Smooth muscle cell (in vitro differentiated cells): ENCODE data around the gene TEX29. TPM values are rescaled to one million over a fixed set of nuclear protein-coding genes. Genes with fewer than 3 reads are reported as not detected.

Experiments
- DNase-seq: peaks from one replicate; lab custom pipeline; 2025; ENCODE audit not compliant: unreplicated experiment; lab: John Stamatoyannopoulos, UW
- H2AFZ ChIP-seq: fragments of 200-600 bp; sonication (generic); 2 replicates; pipeline ENCODE4 v1.6.0; 2016; ENCODE audit warnings: antibody characterized with exemption, low read depth, mild to moderate bottlenecking
- H3F3A ChIP-seq: fragments of 200-600 bp; sonication (generic); 2 replicates; pipeline ENCODE4 v1.6.0; 2017; ENCODE audit warnings: antibody characterized with exemption, low read depth
- H3K27ac ChIP-seq: fragments of 200-600 bp; sonication (generic); 2 replicates; pipeline ENCODE4 v1.5.1; 2016; ENCODE audit warnings: low read depth, mild to moderate bottlenecking
- H3K27me3 ChIP-seq: fragments of 200-600 bp; sonication (generic); 2 replicates; pipeline ENCODE4 v1.6.1; 2016; ENCODE audit warnings: low read depth, mild to moderate bottlenecking
- H3K36me3 ChIP-seq: fragments of 200-600 bp; sonication (generic); 2 replicates; pipeline ENCODE4 v1.5.1; 2016; ENCODE audit warnings: low read depth
- H3K4me1 ChIP-seq: fragments of 200-600 bp; sonication (generic); 2 replicates; pipeline ENCODE4 v1.5.1; 2016; ENCODE audit warnings: low read depth
- H3K4me2 ChIP-seq: fragments of 200-600 bp; sonication (generic); 2 replicates; pipeline ENCODE4 v1.6.0; 2016; ENCODE audit warnings: mild to moderate bottlenecking
- H3K4me3 ChIP-seq: fragments of 200-600 bp; sonication (generic); 2 replicates; pipeline ENCODE4 v1.5.1; 2016; ENCODE audit warnings: mild to moderate bottlenecking
- H3K79me2 ChIP-seq: fragments of 200-600 bp; sonication (generic); 2 replicates; pipeline ENCODE4 v1.6.0; 2016; ENCODE audit warnings: low read depth, mild to moderate bottlenecking
- H3K9ac ChIP-seq: fragments of 200-600 bp; sonication (generic); 2 replicates; pipeline ENCODE4 v1.6.0; 2016; ENCODE audit warnings: low read depth
- H3K9me3 ChIP-seq: fragments of 200-600 bp; sonication (generic); replicated peaks from 2 replicates; pipeline ENCODE4 v1.5.1; 2016; ENCODE audit warnings: low read depth
- H4K20me1 ChIP-seq: fragments of 200-600 bp; sonication (generic); 2 replicates; pipeline ENCODE4 v1.6.0; 2016; ENCODE audit warnings: low read depth
- CTCF ChIP-seq: fragments of 200-600 bp; sonication (generic); IDR thresholded peaks from 2 replicates; pipeline ENCODE4 v1.5.1; 2017; ENCODE audit warnings: borderline replicate concordance, mild to moderate bottlenecking, antibody characterized with exemption; ENCODE audit not compliant: insufficient read depth, poor library complexity, severe bottlenecking
- WGBS: methylation state at CpG from one replicate; pipeline ENCODE4 v1.1.7; 2016; ENCODE audit warnings: low lambda C conversion rate; 5-methylcytosine and 5-hydroxymethylcytosine counted together
- polyA plus RNA-seq: library from polyadenylated mRNA; unstranded; fragments of >200 nt; fragmentation: Nextera tagmentation; extraction: Ambion mirVana; gene quantifications from 2 replicates; pipeline ENCODE4 v1.2.1, GENCODE V29; 2016
- total RNA-seq: library from RNA; depleted of rRNA; stranded (reverse); fragments of >200 nt; gene quantifications from 2 replicates; pipeline ENCODE4 v1.2.3, GENCODE V29; 2014

TEX29 gene
- total and polyA plus RNA-seq, 2 experiments from 2014 or later = 1.0 to 4.4 TPM

GRCh38 chr13:111304041-111304544 lies 16.3 kb upstream of the TEX29 start:
- H3K79me2 ChIP-seq = no peaks in the 10 kb centered on the region
- TF ChIP-seq CTCF = no peak
- H3K27ac ChIP-seq = no peak overlapping the region
- peaks cover 12% of the 10 kb centered on the region for H3K36me3 ChIP-seq
- no peak overlapping the region for H3K9ac ChIP-seq
- no peak overlapping the region for H3K4me3 ChIP-seq
- H3K9me3 ChIP-seq = no peaks in the 10 kb centered on the region
- no peak overlapping the region for H2AFZ ChIP-seq
- H3F3A ChIP-seq = no peaks in the 10 kb centered on the region
- H3K27me3 ChIP-seq = no peaks in the 10 kb centered on the region
- DNase-seq = no peak
- no peaks in the 10 kb centered on the region for H4K20me1 ChIP-seq
- WGBS = 98% methylated on average over 15 of the region's 15 CpGs
- H3K4me2 ChIP-seq = no peak overlapping the region
- no peaks in the 10 kb centered on the region for H3K4me1 ChIP-seq

- Histone ChIP-seq H3K4me1 (no peaks in the 10 kb centered on the region), H3K9me3 (no peaks in the 10 kb centered on the region), H3F3A (no peaks in the 10 kb centered on the region), H3K79me2 (no peaks in the 10 kb centered on the region), H3K4me2 (no peak overlapping the region), H3K27me3 (no peaks in the 10 kb centered on the region), H3K27ac (no peak overlapping the region), H3K4me3 (no peak overlapping the region), H2AFZ (no peak overlapping the region), H4K20me1 (no peaks in the 10 kb centered on the region), H3K36me3 (peaks cover 12% of the 10 kb centered on the region), H3K9ac (no peak overlapping the region)
- whole genome bisulfite sequencing = 99% methylated on average over 20 of the region's 20 CpGs
- TF ChIP-seq CTCF = no peak
- no peak for DNase-seq
These were observed 15.7 kb upstream of the TEX29 start for GRCh38 chr13:111304603-111305289.

GRCh38 chr13:111312944-111313590 lies 7.4 kb upstream of the TEX29 start:
- no peak overlapping the region for H2AFZ ChIP-seq
- no peak for TF ChIP-seq CTCF
- no peaks in the 10 kb centered on the region for H4K20me1 ChIP-seq
- H3F3A ChIP-seq = no peaks in the 10 kb centered on the region
- H3K36me3 ChIP-seq = no peaks in the 10 kb centered on the region
- no peak overlapping the region for H3K9ac ChIP-seq
- no peak overlapping the region for H3K27ac ChIP-seq
- no peak for DNase-seq
- no peak overlapping the region for H3K4me3 ChIP-seq
- no peaks in the 10 kb centered on the region for H3K27me3 ChIP-seq
- no peaks in the 10 kb centered on the region for H3K79me2 ChIP-seq
- peaks cover 6% of the 10 kb centered on the region for H3K9me3 ChIP-seq
- H3K4me2 ChIP-seq = no peak overlapping the region
- WGBS = 97% methylated on average over 17 of the region's 17 CpGs
- no peaks in the 10 kb centered on the region for H3K4me1 ChIP-seq
